Naive thymus-derived CD4-positive, alpha-beta T cell (primary cell): ENCODE results near the gene CIITA. TPM values are rescaled to one million over a fixed set of nuclear protein-coding genes. Genes with fewer than 3 reads are reported as not detected.

Source experiments
- ATAC-seq: fragments of 150-1000 bp; cut with Tn5 transposase; 2 replicates; pipeline ENCODE4 v1.10.0; 2021; ENCODE audit warnings: mild to moderate bottlenecking, moderate library complexity
- CTCF ChIA-PET: fragments of 350-600 bp; sonication (Branson Sonifier 250); formaldehyde crosslinking; loops from one replicate; lab custom pipeline; 2021; ENCODE audit warnings: antibody characterized with exemption; lab: Charles Lee
- POLR2A ChIA-PET: fragments of 350-600 bp; sonication (Branson Sonifier 250); formaldehyde crosslinking; loops from one replicate; lab custom pipeline; 2021; ENCODE audit warnings: antibody characterized with exemption, inconsistent platforms; lab: Charles Lee
- DNase-seq, 9 donors: peaks; one replicate each; pipeline versions ENCODE4 v3.0.0 to v3.0.0-alpha.2; 2020 to 2022; ENCODE audit warnings: mixed read lengths in 1 of 9
- H3K27ac ChIP-seq: one replicate; pipeline ENCODE4 v1.7.0; 2013; ENCODE audit warnings: mild to moderate bottlenecking, low read depth, low read length, moderate library complexity
- H3K27me3 ChIP-seq, 2 donors: one replicate each; pipeline ENCODE4 v1.7.0; 2013; ENCODE audit warnings: low read length in 2 of 2, mild to moderate bottlenecking in 2 of 2, moderate library complexity in 2 of 2; ENCODE audit not compliant: control insufficient read depth in 2 of 2, insufficient read depth in 2 of 2
- H3K36me3 ChIP-seq, 3 experiments: 1 replicate in 2 of 3; 2 replicates in 1 of 3; pipeline ENCODE4 v1.7.0; 2013; ENCODE audit warnings: low read length in 3 of 3, mild to moderate bottlenecking in 3 of 3, moderate library complexity in 1 of 3; ENCODE audit not compliant: insufficient read depth in 3 of 3, control insufficient read depth in 2 of 3
- H3K4me1 ChIP-seq, 2 donors: one replicate each; pipeline ENCODE4 v1.7.0; 2013; ENCODE audit warnings: low read length in 2 of 2, mild to moderate bottlenecking in 2 of 2, moderate library complexity in 1 of 2; ENCODE audit not compliant: control insufficient read depth in 2 of 2, insufficient read depth in 2 of 2
- H3K4me3 ChIP-seq: 2 replicates; pipeline ENCODE4 v1.7.0; 2013; ENCODE audit warnings: mild to moderate bottlenecking, low read length
- H3K9me3 ChIP-seq, 3 experiments: 1 replicate in 2 of 3; 2 replicates in 1 of 3; pipeline ENCODE4 v1.7.0; 2013; ENCODE audit warnings: low read length in 3 of 3; ENCODE audit not compliant: control insufficient read depth in 2 of 3
- H3K27ac Mint-ChIP-seq, 9 donors: one replicate each; pipeline ENCODE4 v1.8.0; 2020 to 2022; ENCODE audit warnings: mixed read lengths in 9 of 9, mild to moderate bottlenecking in 8 of 9, moderate library complexity in 5 of 9, inconsistent platforms in 2 of 9
- H3K27me3 Mint-ChIP-seq, 5 donors: one replicate each; pipeline ENCODE4 v1.8.0; 2021 to 2022; ENCODE audit warnings: mixed read lengths in 5 of 5, mild to moderate bottlenecking in 1 of 5
- H3K36me3 Mint-ChIP-seq, 5 donors: one replicate each; pipeline ENCODE4 v1.8.0; 2020 to 2022; ENCODE audit warnings: mixed read lengths in 5 of 5, mild to moderate bottlenecking in 3 of 5, inconsistent platforms in 1 of 5
- H3K4me1 Mint-ChIP-seq, 7 donors: one replicate each; pipeline ENCODE4 v1.8.0; 2020 to 2022; ENCODE audit warnings: mixed read lengths in 7 of 7, mild to moderate bottlenecking in 3 of 7, inconsistent platforms in 1 of 7
- H3K4me3 Mint-ChIP-seq, 10 donors: one replicate each; pipeline ENCODE4 v1.8.0; 2020 to 2022; ENCODE audit warnings: mild to moderate bottlenecking in 10 of 10, mixed read lengths in 10 of 10, moderate library complexity in 6 of 10, inconsistent platforms in 2 of 10
- H3K9me3 Mint-ChIP-seq, 11 donors: one replicate each; pipeline ENCODE4 v1.8.0; 2020 to 2022; ENCODE audit warnings: mixed read lengths in 11 of 11, mild to moderate bottlenecking in 4 of 11, inconsistent platforms in 1 of 11, moderate library complexity in 1 of 11
- intact Hi-C, 2 donors: fragments of 100-400 bp; cut with micrococcal nuclease; formaldehyde crosslinking; loops; one replicate each; pipeline ENCODE4 v1.15.1; 2023
- polyA plus RNA-seq, 2 donors: library from polyadenylated mRNA; unstranded; fragments of 300-500 nt; fragmentation: Illumina TruSeq; gene quantifications; one replicate each; pipeline ENCODE4 v1.2.3, GENCODE V29; 2021
- total RNA-seq, 6 experiments: library from RNA in 5 of 6; stranded (reverse) in 5 of 6; gene quantifications; 1 replicate in 5 of 6; 2 replicates in 1 of 6; pipeline ENCODE4 v1.2.3 and lab custom pipeline; 2021 to 2026

CIITA gene
- total and polyA plus RNA-seq, 7 experiments from 2014 or later, result 0.12 to 72.1 (median 1.7) TPM

GRCh38 chr16:10839279-10839666, 37.7 kb upstream of the CIITA start:
- ChIA-PET CTCF (no interaction called here), POLR2A (no interaction called here)
- Mint-ChIP-seq H3K27me3 (peaks cover 6 to 25% (median 14%) of the 10 kb centered on the region in 5 donors), H3K36me3 (no peaks in the 10 kb centered on the region), H3K9me3 (peaks cover 0 to 5% (median 0%) of the 10 kb centered on the region in 11 donors), H3K27ac (no peak overlapping the region), H3K4me3 (no peak overlapping the region), H3K4me1 (no peaks in the 10 kb centered on the region)
- intact Hi-C loops, result no loop called here
- no peak for ATAC-seq
- DNase-seq, result no peak
- H3K4me3 ChIP-seq, result no peak overlapping the region
- no peak overlapping the region for H3K27ac ChIP-seq
- no peaks in the 10 kb centered on the region for H3K27me3 ChIP-seq
- no peaks in the 10 kb centered on the region for H3K4me1 ChIP-seq
- H3K36me3 ChIP-seq, result no peaks in the 10 kb centered on the region
- no peaks in the 10 kb centered on the region for H3K9me3 ChIP-seq

- Histone ChIP-seq H3K27me3 (no peaks in the 10 kb centered on the region), H3K27ac (no peak overlapping the region), H3K9me3 (no peaks in the 10 kb centered on the region), H3K36me3 (no peaks in the 10 kb centered on the region), H3K4me1 (no peaks in the 10 kb centered on the region), H3K4me3 (no peak overlapping the region)
- Mint-ChIP-seq H3K27me3 (peaks cover 7 to 28% (median 13%) of the 10 kb centered on the region in 5 donors), H3K27ac (no peak overlapping the region), H3K4me3 (no peak overlapping the region), H3K9me3 (peaks cover 0 to 5% (median 0%) of the 10 kb centered on the region in 11 donors), H3K36me3 (no peaks in the 10 kb centered on the region), H3K4me1 (no peaks in the 10 kb centered on the region)
- ChIA-PET POLR2A (no interaction called here), CTCF (no interaction called here)
- intact Hi-C loops, result no loop called here
- ATAC-seq (no peak), DNase-seq (no peak)
Measured at GRCh38 chr16:10840703-10841102, 36.3 kb upstream of the CIITA start.

GRCh38 chr16:10846213-10846998, 30.6 kb upstream of the CIITA start:
- Histone ChIP-seq H3K27me3 (no peaks in the 10 kb centered on the region), H3K4me3 (no peak overlapping the region), H3K27ac (no peak overlapping the region), H3K36me3 (no peaks in the 10 kb centered on the region), H3K9me3 (no peaks in the 10 kb centered on the region), H3K4me1 (no peaks in the 10 kb centered on the region)
- Mint-ChIP-seq H3K27ac (no peak overlapping the region), H3K4me3 (no peak overlapping the region), H3K27me3 (peaks cover 7 to 36% (median 18%) of the 10 kb centered on the region in 5 donors), H3K9me3 (no peaks in the 10 kb centered on the region), H3K36me3 (peaks cover 0 to 7% (median 0%) of the 10 kb centered on the region in 5 donors), H3K4me1 (peaks cover 0 to 6% (median 0%) of the 10 kb centered on the region in 7 donors)
- ChIA-PET POLR2A (no interaction called here), CTCF (no interaction called here)
- ATAC-seq (no peak), DNase-seq (no peak)
- intact Hi-C loops, result no loop called here

GRCh38 chr16:10847176-10847575, 29.8 kb upstream of the CIITA start:
- ChIA-PET CTCF (no interaction called here), POLR2A (no interaction called here)
- Histone ChIP-seq H3K9me3 (no peaks in the 10 kb centered on the region), H3K4me3 (no peak overlapping the region), H3K27ac (no peak overlapping the region), H3K36me3 (no peaks in the 10 kb centered on the region), H3K4me1 (peaks cover 0 to 2% of the 10 kb centered on the region in 2 donors), H3K27me3 (no peaks in the 10 kb centered on the region)
- Mint-ChIP-seq H3K36me3 (peaks cover 0 to 7% (median 0%) of the 10 kb centered on the region in 5 donors), H3K4me3 (no peak overlapping the region), H3K27me3 (peaks cover 6 to 32% (median 16%) of the 10 kb centered on the region in 5 donors), H3K4me1 (peaks cover 0 to 9% (median 3%) of the 10 kb centered on the region in 7 donors), H3K27ac (no peak overlapping the region), H3K9me3 (peaks cover 0 to 2% (median 0%) of the 10 kb centered on the region in 11 donors)
- intact Hi-C loops, result no loop called here
- DNase-seq, result no peak
- no peak for ATAC-seq

GRCh38 chr16:10849736-10850477, 27.1 kb upstream of the CIITA start:
- intact Hi-C loops, result no loop called here
- Histone ChIP-seq H3K36me3 (no peaks in the 10 kb centered on the region), H3K4me3 (no peak overlapping the region), H3K27me3 (no peaks in the 10 kb centered on the region), H3K4me1 (peaks cover 0 to 11% of the 10 kb centered on the region in 2 donors), H3K27ac (no peak overlapping the region), H3K9me3 (no peaks in the 10 kb centered on the region)
- Mint-ChIP-seq H3K27ac (no peak overlapping the region), H3K9me3 (peaks cover 0 to 5% (median 0%) of the 10 kb centered on the region in 11 donors), H3K36me3 (peaks cover 0 to 7% (median 3%) of the 10 kb centered on the region in 5 donors), H3K4me3 (no peak overlapping the region), H3K4me1 (peaks cover 0 to 19% (median 10%) of the 10 kb centered on the region in 7 donors), H3K27me3 (peaks cover 9 to 26% (median 16%) of the 10 kb centered on the region in 5 donors)
- DNase-seq (no peak), ATAC-seq (no peak)
- ChIA-PET CTCF (interaction anchor here (0.7 kb wide), 1 partner anchor 1553 kb away, joined by 4 read pairs; no protein-coding TSS in a partner anchor), POLR2A (no interaction called here)

- CTCF ChIA-PET, result no interaction called here
- H3K4me3 ChIP-seq, result no peak overlapping the region
- H3K4me3 Mint-ChIP-seq, result no peak overlapping the region
Measured at GRCh38 chr16:10850478-10850850, 26.5 kb upstream of the CIITA start.

More at GRCh38 chr16:10850478-10850850, 26.5 kb upstream of the CIITA start:
- Histone ChIP-seq H3K4me1 (peaks cover 0 to 11% of the 10 kb centered on the region in 2 donors), H3K27me3 (no peaks in the 10 kb centered on the region), H3K27ac (no peak overlapping the region), H3K36me3 (no peaks in the 10 kb centered on the region), H3K9me3 (no peaks in the 10 kb centered on the region)
- ATAC-seq (no peak), DNase-seq (no peak)
- POLR2A ChIA-PET, result no interaction called here
- intact Hi-C loops, result no loop called here
- Mint-ChIP-seq H3K27me3 (peaks cover 9 to 21% (median 16%) of the 10 kb centered on the region in 5 donors), H3K9me3 (peaks cover 0 to 5% (median 0%) of the 10 kb centered on the region in 11 donors), H3K4me1 (peaks cover 0 to 19% (median 10%) of the 10 kb centered on the region in 7 donors), H3K36me3 (peaks cover 0 to 7% (median 3%) of the 10 kb centered on the region in 5 donors), H3K27ac (no peak overlapping the region)
